GOT3 (cell line): Measurements from ENCODE around the gene TEX53.

ENCODE experiments used
- DNase-seq: peaks from one replicate; lab custom pipeline; 2025; ENCODE audit warnings: mixed read lengths; lab: John Stamatoyannopoulos, UW

The TEX53 gene

GRCh38 chr9:114657705-114658104 lies at the start of gene TEX53:
Gene TEX53 (minus strand): TSS chr9:114657805. CDS start chr9:114657774, 31 bp downstream.
- no peak for DNase-seq

DNA sequence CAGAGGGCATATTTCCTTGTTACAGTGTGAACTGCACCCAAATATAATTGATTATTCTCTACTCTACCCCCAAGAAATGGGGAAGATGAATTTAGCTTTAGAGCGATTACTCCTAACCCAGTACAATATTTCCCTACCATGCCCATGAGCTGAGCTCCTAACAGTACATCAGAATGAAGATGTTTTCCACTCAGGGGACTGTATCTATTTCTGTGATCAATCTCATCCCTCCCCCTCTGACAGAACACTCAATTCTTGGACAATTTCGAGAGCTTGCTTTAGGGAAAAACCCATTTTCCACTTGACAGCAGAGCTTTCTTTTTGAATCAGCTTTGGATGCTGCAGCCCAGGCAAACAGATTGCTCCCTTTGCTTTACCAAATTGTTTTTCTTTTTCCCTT lies 49.1 kb upstream of the TEX53 start:
- DNase-seq: no peak

- no peak for DNase-seq
Measured at GRCh38 chr9:114701988-114702387, 44.4 kb upstream of the TEX53 start.

DNA sequence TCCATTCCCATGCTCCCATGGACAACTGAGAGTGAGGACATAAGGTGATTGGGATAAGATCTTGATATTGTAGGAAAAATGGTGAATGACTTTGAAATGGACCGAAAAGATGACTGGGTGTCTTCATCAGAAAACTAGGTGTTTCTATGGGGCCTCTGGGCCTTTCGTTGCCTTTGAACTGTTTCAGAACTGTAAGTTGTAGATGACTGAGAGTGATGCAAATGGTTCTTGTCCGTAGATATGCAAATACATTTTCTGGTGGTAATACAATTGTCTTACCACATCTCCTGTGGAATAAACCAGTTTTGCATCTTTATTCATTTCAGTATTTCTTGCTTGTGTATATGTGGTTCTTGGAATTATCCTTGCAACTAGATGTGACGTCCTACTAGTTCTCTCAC lies 40.3 kb upstream of the TEX53 start:
- no peak for DNase-seq

- no peak for DNase-seq
Measured at GRCh38 chr9:114696814-114697544, 39.4 kb upstream of the TEX53 start.

GRCh38 chr9:114695948-114696347 lies 38.3 kb upstream of the TEX53 start:
- DNase-seq: no peak

- no peak for DNase-seq
Measured at GRCh38 chr9:114694719-114695269, 37.2 kb upstream of the TEX53 start.

- DNase-seq: no peak
Measured at GRCh38 chr9:114694146-114694545, 36.5 kb upstream of the TEX53 start.

DNA sequence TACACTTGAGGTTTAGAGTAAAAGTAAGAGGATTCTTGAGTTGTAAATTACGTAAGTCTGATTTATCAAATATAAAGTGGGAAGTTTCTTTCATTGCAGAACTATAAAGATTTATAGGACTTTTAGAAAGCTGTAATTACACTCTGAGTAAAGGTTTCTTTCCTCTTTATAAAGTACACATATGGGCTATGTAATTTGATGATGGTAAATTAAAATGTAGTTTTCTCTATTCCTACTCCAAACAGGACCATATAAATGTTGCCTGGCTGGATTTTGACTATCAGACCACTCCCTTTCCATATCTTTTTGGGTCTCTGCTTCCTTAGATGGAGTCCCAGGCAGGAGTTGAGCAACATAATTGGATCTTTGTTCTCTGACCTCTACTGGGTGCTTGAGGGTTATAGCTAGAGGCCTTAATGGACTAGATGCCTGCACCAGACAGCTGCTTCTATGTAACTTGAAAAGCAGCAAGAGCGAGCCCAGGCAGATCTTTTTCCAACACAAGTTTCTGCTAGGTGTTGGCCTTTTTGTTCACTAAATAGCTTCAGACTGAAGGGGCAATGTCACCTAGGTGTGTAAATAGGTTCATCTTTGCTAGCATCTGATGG lies 35.7 kb upstream of the TEX53 start:
- DNase-seq: no peak

- DNase-seq: no peak
Measured at GRCh38 chr9:114691956-114692295, 34.3 kb upstream of the TEX53 start.

DNA sequence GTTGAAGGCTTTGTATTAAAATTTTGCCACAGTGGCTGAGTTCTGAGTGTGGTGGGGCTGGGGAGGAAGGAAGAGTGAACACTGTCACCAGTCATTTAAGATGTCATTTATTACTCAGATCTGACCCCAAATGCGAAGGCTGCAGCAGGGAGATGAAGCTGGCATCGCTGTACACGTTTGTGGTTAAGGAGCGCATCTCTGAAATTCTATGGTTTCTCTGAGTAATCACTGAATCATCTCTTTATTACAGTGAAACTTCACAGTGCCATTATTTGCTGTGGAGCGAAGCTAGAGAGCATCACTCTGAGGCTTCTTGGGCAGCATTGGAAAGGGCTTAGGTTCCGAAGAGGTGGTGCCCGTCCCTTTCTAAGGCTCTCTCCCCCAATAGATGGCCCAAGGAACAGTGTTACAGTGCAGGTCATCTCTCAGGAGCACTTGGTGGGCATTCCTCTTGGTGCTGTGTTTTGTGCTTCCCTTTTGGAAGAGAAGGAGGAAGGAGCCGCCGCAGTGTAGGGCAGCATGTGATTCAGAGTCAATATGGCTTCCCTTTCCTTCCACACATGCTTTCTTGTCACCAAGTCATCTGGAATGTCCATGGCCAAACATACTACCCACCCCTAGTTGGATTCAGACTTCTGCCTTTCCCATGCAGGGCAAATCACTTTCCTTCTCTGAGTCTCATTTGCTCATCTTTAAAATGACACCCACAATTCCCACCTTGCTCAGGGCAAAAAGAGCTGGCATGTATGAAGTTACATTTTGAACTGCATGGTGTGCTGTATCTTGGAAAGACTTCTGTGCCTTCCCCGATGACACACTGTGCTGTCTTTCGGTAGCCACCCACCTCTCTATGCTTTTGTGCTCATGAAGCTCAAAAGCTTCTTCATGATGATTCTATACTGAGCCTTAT lies 33.7 kb upstream of the TEX53 start:
- no peak for DNase-seq

DNA sequence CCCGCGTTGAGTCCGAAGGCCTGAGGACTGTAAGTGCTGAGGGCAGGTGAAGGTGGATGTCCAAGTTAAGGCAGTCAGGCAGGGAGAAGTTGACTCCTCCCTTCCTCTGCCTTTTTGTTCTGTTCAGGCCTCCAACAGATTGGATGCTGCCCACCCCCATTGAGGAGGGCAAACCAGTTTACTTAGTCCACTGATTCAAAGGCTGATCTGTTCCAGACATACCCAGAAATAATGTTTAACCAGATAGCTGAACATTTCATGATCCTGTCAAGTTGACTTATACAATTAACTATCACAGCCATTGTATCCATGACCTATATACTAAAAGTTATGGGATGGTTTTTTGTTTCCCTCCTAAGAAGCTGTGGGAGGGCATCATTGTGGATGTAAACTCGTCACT lies 32.7 kb upstream of the TEX53 start:
- DNase-seq: no peak

DNA sequence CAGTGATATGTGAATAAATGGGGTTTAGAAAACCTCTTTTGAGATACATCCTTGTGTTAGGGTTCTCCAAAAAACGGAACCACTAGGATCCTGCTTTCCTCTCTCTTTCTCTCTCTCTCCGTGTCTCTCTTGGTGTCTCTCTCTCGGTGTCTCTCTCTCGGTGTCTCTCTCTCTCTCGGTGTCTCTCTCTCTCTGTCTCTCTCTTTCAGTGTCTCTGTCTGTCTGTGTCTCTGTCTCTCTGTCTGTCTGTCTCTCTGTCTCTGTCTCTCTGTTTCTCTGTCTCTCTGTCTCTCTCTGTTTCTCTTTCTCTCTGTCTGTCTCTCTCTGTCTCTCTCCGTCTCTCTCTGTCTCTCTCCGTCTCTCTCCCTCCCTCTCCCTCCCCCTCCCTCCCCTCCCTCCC lies 32.2 kb upstream of the TEX53 start:
- DNase-seq: no peak

DNA sequence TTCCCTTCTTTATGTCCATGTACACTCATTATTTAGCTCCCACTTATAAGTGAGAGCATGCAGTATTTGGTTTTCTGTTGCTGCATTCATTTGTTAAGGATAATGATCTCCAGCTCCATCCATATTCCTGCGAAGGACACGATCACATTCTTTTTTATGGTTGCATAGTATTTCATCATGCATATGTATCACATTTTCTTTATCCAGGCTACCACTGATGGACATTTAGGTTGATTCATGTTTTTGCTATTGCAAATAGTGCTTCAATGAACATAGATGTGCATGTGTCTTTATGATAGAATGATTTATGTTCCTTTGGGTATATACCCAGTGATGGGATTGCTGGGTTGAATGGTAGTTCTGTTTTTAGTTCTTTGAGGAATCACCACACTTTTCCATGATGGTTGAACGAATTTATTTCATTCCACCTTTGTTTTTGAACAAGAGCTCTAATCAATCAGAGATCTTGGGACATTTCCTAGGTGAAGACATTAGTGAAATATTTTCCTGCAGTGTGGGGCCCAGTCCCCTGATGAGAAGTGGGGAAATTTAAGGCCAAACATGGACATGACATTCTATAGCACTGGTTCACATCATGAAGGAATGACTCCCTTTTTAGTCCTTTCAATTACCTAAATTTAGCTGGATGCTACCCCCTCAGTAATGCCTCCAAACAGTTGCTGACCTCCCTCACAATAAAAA lies 31.5 kb upstream of the TEX53 start:
- DNase-seq: no peak

DNA sequence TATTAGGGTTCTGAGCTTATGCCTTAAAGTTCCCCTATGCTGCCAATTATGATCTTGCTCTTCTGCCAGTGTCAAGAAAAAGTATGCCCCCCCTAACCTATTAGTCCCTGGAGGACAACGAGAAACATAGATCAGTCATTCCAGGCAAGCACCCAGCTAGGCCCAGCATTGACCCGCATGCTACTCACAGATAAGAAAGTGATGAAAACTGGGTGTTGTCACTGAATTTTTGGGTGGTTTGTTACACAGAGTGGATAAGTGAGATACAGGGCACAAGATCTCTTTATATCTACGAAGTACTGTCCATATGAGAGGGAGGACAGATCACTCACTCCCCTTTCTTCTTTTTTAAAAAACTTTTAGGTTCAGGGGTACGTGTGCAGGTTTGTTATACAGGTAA lies 30.8 kb upstream of the TEX53 start:
- no peak for DNase-seq

DNA sequence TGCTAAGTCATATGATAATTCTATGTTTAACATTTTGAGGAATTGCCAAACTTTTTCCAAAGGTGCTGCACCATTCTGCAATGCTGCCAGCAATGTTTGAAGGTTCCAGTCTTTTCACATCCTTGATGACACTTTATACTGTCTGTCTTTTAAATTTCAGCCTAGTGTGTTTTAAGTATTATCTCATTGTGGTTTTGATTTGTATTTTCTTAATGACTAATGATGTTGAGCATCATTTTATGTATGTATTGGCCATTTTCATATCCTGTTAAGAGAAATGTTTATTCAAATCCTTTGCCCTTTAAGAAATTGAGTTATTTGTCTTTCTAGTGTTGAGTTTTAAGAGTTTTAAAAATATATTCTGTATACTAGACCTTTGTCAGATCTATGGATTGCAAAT lies 29.4 kb upstream of the TEX53 start:
- no peak for DNase-seq

GRCh38 chr9:114685951-114686350 lies 28.3 kb upstream of the TEX53 start:
- DNase-seq: no peak

DNA sequence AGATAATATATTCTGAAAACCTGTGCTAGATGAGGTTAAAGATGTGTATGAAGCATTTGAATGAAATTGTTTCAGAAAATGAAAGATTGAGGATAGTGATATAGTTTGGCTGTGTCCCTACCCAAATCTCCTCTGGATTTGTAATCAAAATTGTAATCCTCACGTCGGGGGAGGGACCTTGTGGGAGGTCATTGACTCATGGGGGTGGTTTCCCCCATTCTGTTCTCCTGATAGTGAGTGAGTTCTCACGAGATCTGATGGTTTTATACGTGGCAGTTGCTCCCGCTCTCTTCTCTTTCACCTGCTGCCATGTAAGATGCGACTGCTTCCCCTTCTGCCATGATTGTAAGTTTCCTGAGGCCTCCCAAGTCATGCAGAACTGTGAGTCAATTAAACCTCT lies 26.4 kb upstream of the TEX53 start:
- DNase-seq: no peak

DNA sequence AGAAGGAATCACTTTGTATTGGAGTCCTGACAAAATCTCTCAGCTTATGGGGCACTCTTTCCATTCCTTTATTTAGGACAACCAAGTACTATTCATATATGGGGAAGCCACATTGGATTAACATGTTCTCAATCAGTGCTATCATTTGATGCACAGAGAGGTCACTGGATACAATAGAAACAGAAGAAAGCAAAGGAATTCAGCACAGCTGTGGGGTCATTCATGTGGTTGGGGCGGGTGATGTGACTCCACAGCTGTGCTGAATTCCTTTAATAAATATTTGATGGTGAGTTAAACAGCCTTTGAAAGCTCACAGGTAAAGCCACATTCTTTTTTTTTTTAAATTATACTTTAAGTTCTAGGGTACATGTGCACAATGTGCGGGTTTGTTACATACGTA lies 25.2 kb upstream of the TEX53 start:
- DNase-seq: no peak

DNA sequence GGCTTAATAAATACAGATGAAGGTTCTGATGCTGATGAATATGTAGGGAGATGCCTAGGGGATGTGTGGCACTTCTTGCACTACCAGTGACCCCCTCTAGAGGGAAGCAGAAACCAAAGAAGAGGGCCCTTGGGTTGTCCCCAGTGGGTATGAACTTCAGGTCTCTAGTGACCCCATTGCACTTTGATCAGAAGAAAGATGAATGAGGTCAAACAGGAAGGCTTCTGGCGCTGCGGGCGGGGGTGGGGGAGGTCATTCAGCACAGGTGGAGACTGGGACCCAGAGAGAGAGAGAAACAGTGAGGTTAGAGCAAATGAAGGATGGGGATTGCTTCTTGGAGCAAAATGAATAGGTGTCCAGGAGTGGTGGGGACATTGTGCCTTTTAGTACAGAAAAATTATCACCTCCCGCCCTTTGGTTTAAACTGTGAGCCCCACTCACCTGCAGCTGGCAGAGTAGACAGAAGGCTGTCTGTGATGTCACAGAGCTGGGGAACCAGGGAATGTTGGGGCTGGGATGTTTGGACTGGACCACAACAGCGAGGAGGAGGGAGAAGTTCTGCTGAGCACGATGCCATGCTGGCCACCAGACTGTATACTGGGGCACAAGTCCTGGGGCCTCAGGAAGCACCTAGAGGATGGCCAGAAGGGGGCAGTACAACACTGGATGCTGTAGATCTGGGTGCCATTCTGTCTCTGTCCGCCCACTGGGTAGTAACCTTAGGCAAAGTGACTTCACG lies 24.2 kb upstream of the TEX53 start, which contains the start of gene TEX48:
Gene TEX48, minus strand, starts transcription at position 599 of the 739 bp plus-strand sequence. CDS start 10,469 bp downstream, outside the sequence.
- no peak for DNase-seq
